DMS153 treated with DMSO at 0.1 percent for 48 hours (cell line): ENCODE data around the gene HOXB3.

Experiments
- DNase-seq: peaks from one replicate; lab custom pipeline; 2025; ENCODE audit not compliant: unreplicated experiment; lab: John Stamatoyannopoulos, UW

HOXB3 gene

GRCh38 chr17:48589831-48590606 is at the start of gene HOXB3:
HOXB3 (minus strand) TSS chr17:48590241; CDS start chr17:48552474, 37,767 bp downstream.
- no peak for DNase-seq

GRCh38 chr17:48639136-48639535 is 49.1 kb upstream of the HOXB3 start:
- DNase-seq = no peak

- DNase-seq = no peak
These were observed 47.6 kb upstream of the HOXB3 start for GRCh38 chr17:48637323-48638260.

- DNase-seq = no peak
These were observed 46.4 kb upstream of the HOXB3 start for GRCh38 chr17:48636177-48637018.

GRCh38 chr17:48634493-48635208 is 44.6 kb upstream of the HOXB3 start:
- DNase-seq = no peak

GRCh38 chr17:48633266-48633677 is 43.2 kb upstream of the HOXB3 start:
- no peak for DNase-seq

- no peak for DNase-seq
These were observed 42.7 kb upstream of the HOXB3 start for GRCh38 chr17:48632579-48633265.

- DNase-seq = no peak
These were observed 41.9 kb upstream of the HOXB3 start for GRCh38 chr17:48631693-48632578.

GRCh38 chr17:48630925-48631692 is 41.1 kb upstream of the HOXB3 start:
- no peak for DNase-seq

GRCh38 chr17:48630009-48630924 is 40.2 kb upstream of the HOXB3 start:
- DNase-seq = no peak

- no peak for DNase-seq
These were observed 39.3 kb upstream of the HOXB3 start for GRCh38 chr17:48629411-48629759.

- DNase-seq = no peak
These were observed 38.8 kb upstream of the HOXB3 start for GRCh38 chr17:48628649-48629410.

- DNase-seq = no peak
These were observed 37.8 kb upstream of the HOXB3 start for GRCh38 chr17:48627623-48628521.

- DNase-seq = no peak
These were observed 37.1 kb upstream of the HOXB3 start for GRCh38 chr17:48627118-48627597.
